Breast epithelium (tissue), 3 donors: ENCODE results near the gene DNAJC2.

Source experiments
- POLR2A ChIP-seq: fragments of 450-650 bp; IDR thresholded peaks from one replicate; pipeline ENCODE4 v1.6.1; 2016; ENCODE audit warnings: antibody characterized with exemption, mild to moderate bottlenecking, moderate library complexity
- TF ChIP-seq, protein P1 (sequence below), 3 donors: fragments of 450-650 bp; IDR thresholded peaks; one replicate each; pipeline ENCODE4 v1.5.1; 2016 to 2017; ENCODE audit warnings: antibody characterized with exemption in 3 of 3, mild to moderate bottlenecking in 3 of 3, moderate library complexity in 3 of 3

DNA sequence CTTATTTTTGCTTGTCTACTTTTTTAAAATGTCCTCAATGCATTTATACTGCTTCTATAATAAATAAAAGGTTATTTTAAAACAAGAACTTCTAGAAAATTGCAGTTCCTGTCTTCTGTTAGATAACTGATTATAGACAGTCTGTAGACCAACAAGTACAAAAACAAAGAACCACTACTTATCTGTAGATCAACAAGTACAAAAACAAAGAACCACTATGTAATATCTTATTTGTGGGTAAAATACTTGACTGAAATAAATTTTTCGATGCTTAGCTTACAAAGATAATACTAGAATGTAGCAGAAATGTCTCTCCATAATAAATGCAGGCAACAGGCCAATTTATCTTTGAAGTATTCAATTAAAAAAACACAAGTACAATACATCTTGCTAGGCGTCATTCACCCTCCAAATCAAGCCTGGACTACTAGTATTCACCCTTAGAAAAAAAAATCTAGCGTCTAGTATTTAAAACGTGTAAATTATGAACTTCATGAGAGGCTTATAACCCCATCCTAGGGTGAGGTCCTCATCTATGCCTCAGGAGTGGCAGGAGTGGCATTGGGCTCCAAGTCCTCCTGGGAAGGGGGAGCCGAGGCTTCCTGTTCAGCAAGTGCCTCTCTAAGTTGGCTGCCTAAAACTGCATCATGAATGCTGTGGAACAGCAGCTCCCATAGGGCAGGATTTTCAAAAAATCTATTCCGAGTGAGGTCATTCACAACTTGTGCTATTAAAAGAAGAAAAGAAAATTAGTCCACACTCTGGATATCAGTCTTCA lies 29.5 kb upstream of the DNAJC2 start:
- TF ChIP-seq, protein P1, sequence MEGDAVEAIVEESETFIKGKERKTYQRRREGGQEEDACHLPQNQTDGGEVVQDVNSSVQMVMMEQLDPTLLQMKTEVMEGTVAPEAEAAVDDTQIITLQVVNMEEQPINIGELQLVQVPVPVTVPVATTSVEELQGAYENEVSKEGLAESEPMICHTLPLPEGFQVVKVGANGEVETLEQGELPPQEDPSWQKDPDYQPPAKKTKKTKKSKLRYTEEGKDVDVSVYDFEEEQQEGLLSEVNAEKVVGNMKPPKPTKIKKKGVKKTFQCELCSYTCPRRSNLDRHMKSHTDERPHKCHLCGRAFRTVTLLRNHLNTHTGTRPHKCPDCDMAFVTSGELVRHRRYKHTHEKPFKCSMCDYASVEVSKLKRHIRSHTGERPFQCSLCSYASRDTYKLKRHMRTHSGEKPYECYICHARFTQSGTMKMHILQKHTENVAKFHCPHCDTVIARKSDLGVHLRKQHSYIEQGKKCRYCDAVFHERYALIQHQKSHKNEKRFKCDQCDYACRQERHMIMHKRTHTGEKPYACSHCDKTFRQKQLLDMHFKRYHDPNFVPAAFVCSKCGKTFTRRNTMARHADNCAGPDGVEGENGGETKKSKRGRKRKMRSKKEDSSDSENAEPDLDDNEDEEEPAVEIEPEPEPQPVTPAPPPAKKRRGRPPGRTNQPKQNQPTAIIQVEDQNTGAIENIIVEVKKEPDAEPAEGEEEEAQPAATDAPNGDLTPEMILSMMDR (IDR thresholded peaks at IDR 0.05) = no peak
- no peak for TF ChIP-seq POLR2A
